Measurements from ENCODE around the gene LCAT.

- TF ChIP-seq KDM5B (IDR thresholded peaks at IDR 0.05; ENCODE audit: insufficient replicate concordance, low read depth, low read length) (no peak), TFAP4 (CRISPR knock-in tag; IDR thresholded peaks at IDR 0.05; ENCODE audit: borderline replicate concordance) (no peak), GTF2F1 (IDR thresholded peaks at IDR 0.05; ENCODE audit: low read depth, low read length) (no peak), ZNF174 (CRISPR knock-in tag; IDR thresholded peaks at IDR 0.05) (no peak), KLF6 (CRISPR knock-in tag; IDR thresholded peaks at IDR 0.05; ENCODE audit: borderline replicate concordance) (no peak), RBM15 (IDR thresholded peaks at IDR 0.05; ENCODE audit: insufficient read depth, low read length) (no peak)
These were observed 19.9 kb upstream of the LCAT start for GRCh38 chr16:67963662-67964321.
